ENCODE measurements around the gene DENND1C.
"Not testable (repeated sequence)": the region's sequence is repeated elsewhere in the genome, so short reads cannot be mapped to it uniquely, and the experiment has no call there.

Gene DENND1C

GRCh38 chr19:6508028-6508771 lies 26.6 kb upstream of the DENND1C start:
- not testable (repeated sequence) for DNase-seq (ENCODE audit: low read depth in 3 of 3)

- no peak for DNase-seq (ENCODE audit: low read depth in 3 of 3)
Observed at GRCh38 chr19:6503407-6504201, 22.0 kb upstream of the DENND1C start.

- no peak for DNase-seq (ENCODE audit: low read depth in 3 of 3)
Observed at GRCh38 chr19:6501740-6502648, 20.4 kb upstream of the DENND1C start, which contains the start of gene TUBB4A. TSS of gene TUBB4A (minus strand) at chr19:6502309. CDS start at chr19:6502212, 97 bp downstream.

- no peak for DNase-seq (ENCODE audit: low read depth in 3 of 3)
Observed at GRCh38 chr19:6500837-6501739, 19.5 kb upstream of the DENND1C start.

- DNase-seq (ENCODE audit: low read depth in 3 of 3) = no peak
Observed at GRCh38 chr19:6499052-6499790, 17.6 kb upstream of the DENND1C start.

- DNase-seq (ENCODE audit: low read depth in 3 of 3) = no peak
Observed at GRCh38 chr19:6498294-6499036, 16.9 kb upstream of the DENND1C start.

GRCh38 chr19:6495947-6496346 lies 14.4 kb upstream of the DENND1C start:
- no peak for DNase-seq (ENCODE audit: low read depth in 3 of 3)

GRCh38 chr19:6494438-6495036 lies 12.9 kb upstream of the DENND1C start:
- DNase-seq (ENCODE audit: low read depth in 3 of 3) = no peak

GRCh38 chr19:6491802-6492592 lies 10.4 kb upstream of the DENND1C start:
- DNase-seq (ENCODE audit: low read depth in 3 of 3) = no peak

GRCh38 chr19:6490134-6490533 lies 8.5 kb upstream of the DENND1C start:
- no peak for DNase-seq (ENCODE audit: low read depth in 3 of 3)

- DNase-seq (ENCODE audit: low read depth in 3 of 3) = no peak
Observed at GRCh38 chr19:6489278-6490061, 7.9 kb upstream of the DENND1C start.

- DNase-seq (ENCODE audit: low read depth in 3 of 3) = no peak
Observed at GRCh38 chr19:6484831-6485230, 3.2 kb upstream of the DENND1C start.

GRCh38 chr19:6484230-6484629 lies 2.6 kb upstream of the DENND1C start:
- no peak for DNase-seq (ENCODE audit: low read depth in 3 of 3)

- no peak for DNase-seq (ENCODE audit: low read depth in 3 of 3)
Observed at GRCh38 chr19:6483235-6483634, 1.6 kb upstream of the DENND1C start.

- no peak for DNase-seq (ENCODE audit: low read depth in 3 of 3)
Observed at GRCh38 chr19:6482343-6482686, 728 bp upstream of the DENND1C start.

GRCh38 chr19:6480848-6481415 lies 655 bp downstream of the DENND1C start:
- no peak for DNase-seq (ENCODE audit: low read depth in 3 of 3)

GRCh38 chr19:6479836-6480398 lies 1.7 kb downstream of the DENND1C start:
- DNase-seq (ENCODE audit: low read depth in 3 of 3) = no peak
